HG02623 (cell line): ENCODE data around the gene TSPAN16.
"Not testable (repeated sequence)": the region's sequence is repeated elsewhere in the genome, so short reads cannot be mapped to it uniquely, and the experiment has no call there.

Experiments
- ATAC-seq: cut with Tn5 transposase; IDR thresholded peaks from one replicate; pipeline ENCODE4 v1.9.1; 2021; ENCODE audit warnings: moderate library complexity; ENCODE audit not compliant: unreplicated experiment

TSPAN16 gene

GRCh38 chr19:11342429-11342828 is 46.5 kb downstream of the TSPAN16 start:
- ATAC-seq, result no peak

DNA sequence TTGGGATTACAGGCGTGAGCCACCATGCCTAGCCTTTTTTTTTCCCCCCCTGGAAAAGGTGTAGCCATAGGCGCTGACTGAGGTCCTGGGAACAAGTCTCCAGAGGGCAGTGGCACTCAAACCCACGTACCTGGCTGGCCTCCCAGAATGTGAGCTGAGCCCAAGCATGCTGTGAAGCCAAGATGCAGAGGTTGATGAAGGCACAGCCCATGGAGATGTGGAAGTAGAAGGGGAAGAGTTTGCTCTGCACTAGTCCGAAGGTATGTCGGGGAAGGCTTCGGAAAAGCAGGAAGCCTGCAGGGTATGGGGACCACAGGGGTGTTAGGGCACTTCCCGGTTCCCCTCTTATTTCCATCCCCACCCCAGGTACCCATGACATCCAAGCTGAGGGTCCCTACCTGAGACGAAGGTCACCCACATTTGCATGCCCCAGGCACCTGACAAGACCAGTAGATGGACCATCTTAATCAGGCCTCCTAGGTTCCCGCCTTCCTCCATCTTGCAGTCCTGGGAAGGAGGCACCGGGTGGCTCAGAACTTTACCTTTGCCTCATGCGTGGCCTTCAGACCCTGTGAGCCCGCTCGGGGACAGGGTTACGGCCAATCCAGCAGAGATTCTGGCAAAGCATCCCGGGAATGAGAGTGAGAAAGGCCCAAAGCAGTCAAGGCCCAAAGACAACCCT is 49.3 kb downstream of the TSPAN16 start:
- ATAC-seq, result no peak

DNA sequence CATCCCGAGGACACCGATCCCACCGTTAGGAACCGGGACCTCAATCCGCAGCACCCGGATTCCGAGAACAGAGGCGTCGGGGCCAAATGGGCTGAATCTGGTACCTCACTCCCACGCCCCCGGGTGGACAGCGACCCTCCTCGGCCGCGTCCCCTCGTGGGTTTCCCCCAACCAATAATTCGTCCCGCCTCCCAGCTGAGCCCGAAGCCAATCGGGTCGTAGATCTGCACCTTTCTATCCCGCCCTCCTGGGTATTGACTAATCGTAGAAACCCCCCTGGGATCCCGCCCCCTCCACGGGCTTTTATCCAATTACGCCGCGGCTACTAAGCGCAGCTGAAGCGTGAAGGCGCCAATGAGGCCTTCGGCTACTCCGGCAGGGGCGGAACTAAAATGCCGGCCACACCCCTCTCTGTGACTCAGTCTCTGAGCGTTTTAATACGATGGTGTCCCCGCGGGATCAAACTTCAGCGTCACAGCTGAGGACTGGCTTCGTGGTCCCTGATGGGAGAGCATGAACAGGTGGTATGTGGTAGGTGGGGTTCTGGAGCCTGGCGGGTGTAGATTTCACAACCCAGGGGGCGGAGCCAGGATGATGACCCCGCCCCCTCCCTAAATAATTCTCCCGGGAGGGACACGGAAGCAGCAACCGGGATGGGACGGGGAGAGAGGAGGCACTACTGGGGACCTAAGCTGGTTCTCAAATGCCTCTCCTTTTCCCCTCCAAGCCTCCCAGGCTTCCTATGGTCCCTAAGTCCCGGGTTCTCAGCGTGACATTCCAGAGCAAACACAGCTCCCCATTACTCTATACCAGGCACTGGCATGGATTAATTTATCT is 50.4 kb downstream of the TSPAN16 start, which contains the start of the genes CCDC159 and TMEM205:
Gene CCDC159, plus strand, starts transcription at position 416 of the 837 bp plus-strand sequence. Its CDS starts 88 bp downstream, at position 504.
Gene TMEM205, minus strand, starts transcription at position 165 of the 837 bp plus-strand sequence. CDS start 649 bp downstream, outside the sequence.
- peak; percentile 92 for ATAC-seq

- no peak for ATAC-seq
Observed at GRCh38 chr19:11347546-11348039, 51.6 kb downstream of the TSPAN16 start.

- no peak for ATAC-seq
Observed at GRCh38 chr19:11349171-11349570, 53.2 kb downstream of the TSPAN16 start.

DNA sequence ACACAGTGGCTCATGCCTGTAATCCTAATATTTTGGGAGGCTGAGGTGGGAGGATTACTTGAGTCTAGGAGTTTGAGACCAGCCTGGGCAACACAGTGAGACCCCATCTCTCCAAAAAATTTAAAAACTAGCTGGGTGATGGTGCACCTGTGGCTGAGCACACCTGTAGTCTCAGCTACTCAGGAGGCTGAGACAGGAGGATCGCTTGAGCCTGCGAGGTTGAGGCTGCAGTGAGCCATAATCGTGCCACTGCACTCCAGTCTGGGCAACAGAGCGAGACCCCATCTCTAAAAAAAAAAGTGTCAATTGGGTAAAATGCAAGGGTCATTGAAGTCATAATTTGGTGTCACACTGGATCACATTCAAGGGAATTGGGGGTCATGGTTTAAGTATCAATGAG is 58.1 kb downstream of the TSPAN16 start:
- ATAC-seq, result not testable (repeated sequence)

- ATAC-seq, result no peak
Observed at GRCh38 chr19:11355160-11356073, 59.5 kb downstream of the TSPAN16 start, which contains the start of gene PLPPR2. Gene PLPPR2 (plus strand): TSS chr19:11355432. CDS start chr19:11357674, 2,242 bp downstream.

DNA sequence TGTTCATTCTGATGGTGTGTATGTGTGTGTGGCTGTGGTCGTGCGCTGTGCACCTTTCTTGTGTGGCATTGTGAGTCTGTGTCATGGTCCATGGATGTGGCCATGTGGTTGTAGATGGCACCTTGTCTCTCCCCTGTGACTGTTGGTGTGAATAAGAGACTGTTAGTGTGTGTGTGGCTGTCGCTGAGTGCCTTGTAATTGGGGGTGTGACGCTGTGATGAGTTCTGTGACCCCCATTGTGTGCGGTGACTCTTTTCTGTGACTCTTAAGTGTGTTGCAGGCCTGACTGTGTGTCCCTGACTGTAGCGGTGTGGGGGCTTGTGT is 60.1 kb downstream of the TSPAN16 start:
- no peak for ATAC-seq

GRCh38 chr19:11356676-11357550 is 61.0 kb downstream of the TSPAN16 start:
- ATAC-seq, result no peak

DNA sequence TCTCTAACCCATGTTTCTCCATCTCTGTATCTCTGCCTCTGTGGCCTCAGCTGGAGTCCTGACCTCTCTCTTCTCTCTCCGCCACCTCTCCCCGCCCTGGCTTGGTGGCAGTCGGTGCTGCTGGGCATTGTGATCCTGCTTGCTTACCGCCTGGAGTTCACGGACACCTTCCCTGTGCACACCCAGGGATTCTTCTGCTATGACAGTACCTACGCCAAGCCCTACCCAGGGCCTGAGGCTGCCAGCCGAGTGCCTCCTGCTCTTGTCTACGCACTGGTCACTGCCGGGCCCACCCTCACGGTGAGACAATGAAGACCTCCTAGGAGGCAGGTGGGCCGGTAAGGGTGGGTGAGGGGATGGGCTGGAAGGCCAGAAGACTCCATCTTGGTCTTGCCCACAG is 63.5 kb downstream of the TSPAN16 start:
- no peak for ATAC-seq

GRCh38 chr19:11361037-11361770 is 65.2 kb downstream of the TSPAN16 start:
- no peak for ATAC-seq

DNA sequence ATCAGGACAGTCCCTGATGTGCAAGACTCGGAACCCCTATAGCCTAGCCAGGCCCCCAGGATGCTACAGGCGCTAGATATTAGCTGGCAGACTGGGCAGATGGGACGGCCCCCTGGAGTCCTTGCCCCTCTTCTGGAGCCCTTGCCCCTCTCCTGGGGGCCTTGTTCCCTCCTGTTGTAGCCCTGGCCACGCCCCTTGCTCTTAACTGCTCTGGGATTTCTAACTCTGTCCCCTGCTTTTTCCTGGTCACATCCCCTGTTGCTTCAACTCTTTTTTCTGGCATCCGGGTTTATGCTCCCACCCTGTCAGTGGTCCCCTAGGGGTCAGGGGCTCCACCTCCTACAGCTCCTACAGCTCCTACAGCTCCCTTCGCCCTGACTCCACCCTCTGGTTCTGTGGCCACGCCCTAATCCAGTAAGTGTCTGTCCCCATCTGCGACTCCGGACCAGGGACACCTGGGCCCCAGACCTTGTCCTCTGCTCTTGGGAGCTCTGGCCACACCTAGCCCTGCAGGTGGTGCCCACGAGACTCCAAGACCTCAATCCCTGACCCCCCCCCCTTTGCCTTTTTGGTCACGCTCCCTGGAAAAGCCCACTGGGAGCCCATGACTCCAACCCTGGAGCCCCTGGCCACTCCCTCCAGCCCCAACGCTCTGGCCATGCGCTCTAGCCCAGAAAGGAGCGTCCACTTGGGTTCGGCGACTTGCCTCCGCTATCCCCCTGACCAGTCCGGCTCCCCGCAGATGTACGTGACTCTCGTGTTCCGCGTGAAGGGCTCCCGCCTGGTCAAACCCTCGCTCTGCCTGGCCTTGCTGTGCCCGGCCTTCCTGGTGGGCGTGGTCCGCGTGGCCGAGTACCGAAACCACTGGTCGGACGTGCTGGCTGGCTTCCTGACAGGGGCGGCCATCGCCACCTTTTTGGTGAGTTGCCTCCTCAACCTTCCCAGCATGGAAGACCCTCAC is 66.1 kb downstream of the TSPAN16 start:
- no peak for ATAC-seq

DNA sequence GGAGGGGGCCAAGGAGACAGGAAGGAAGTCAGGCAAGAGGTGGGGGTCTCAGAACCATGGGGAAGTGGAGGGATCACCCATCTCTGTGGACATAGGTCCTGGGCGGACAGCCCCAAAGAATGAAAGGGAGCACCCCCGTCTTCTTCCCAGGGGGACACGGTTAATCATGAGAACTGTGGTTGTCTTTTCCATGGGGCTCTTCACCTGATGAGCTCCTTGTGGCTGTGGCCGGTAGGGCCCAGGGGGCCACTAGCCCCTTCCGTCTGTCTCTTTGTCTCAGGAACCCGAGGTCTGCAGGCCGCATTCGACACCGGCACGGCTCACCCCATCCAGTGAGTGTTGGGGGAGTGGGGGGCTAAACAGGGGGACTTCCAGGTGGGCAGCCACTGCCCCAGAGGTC is 67.9 kb downstream of the TSPAN16 start:
- no peak for ATAC-seq

DNA sequence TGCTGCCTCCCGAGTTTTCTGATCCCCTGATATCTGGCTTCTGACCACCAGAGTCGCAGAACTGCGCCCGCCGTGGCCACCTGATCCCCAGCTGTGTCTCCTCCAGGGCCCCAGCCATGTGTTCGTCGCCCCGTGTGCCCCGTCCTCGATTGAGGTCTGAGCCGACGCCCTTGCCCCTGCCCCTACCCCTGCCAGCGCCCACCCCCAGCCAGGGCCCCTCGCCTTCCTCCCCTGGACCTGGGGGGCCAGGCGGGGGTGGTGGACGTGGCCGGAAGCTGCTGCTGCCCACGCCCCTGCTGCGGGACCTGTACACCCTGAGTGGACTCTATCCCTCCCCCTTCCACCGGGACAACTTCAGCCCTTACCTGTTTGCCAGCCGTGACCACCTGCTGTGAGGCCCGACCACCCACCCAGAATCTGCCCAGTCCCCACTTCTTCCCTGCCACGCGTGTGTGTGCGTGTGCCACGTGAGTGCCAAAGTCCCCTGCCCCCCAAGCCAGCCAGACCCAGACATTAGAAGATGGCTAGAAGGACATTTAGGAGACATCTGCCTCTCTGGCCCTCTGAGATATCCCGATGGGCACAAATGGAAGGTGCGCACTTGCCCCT is 68.4 kb downstream of the TSPAN16 start:
- no peak for ATAC-seq

DNA sequence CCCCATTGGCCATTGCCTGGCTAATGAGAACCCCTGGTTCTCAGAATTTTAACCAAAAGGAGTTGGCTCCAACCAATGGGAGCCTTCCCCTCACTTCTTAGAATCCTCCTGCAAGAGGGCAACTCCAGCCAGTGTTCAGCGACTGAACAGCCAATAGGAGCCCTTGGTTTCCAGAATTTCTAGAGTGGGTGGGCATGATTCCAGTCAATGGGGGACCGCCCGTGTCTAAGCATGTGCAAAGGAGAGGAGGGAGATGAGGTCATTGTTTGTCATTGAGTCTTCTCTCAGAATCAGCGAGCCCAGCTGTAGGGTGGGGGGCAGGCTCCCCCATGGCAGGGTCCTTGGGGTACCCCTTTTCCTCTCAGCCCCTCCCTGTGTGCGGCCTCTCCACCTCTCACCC is 69.0 kb downstream of the TSPAN16 start:
- no peak for ATAC-seq
